Liver (tissue), 3 donors: ENCODE results near the gene GRIP1.

Experiments
- CTCF ChIP-seq: fragments of 150-350 bp; IDR thresholded peaks from 2 replicates; pipeline ENCODE4 v1.5.1; 2017; ENCODE audit warnings: improper control_type of control experiment, low read depth, low read length; ENCODE audit not compliant: missing input control
- GABPA ChIP-seq, 2 donors: IDR thresholded peaks in 1 of 2; conservative IDR thresholded peaks in 1 of 2; 2 replicates each; pipeline ENCODE4 v1.6.1; 2016; ENCODE audit warnings: antibody characterized with exemption in 2 of 2, mild to moderate bottlenecking in 1 of 2, moderate library complexity in 1 of 2
- REST ChIP-seq: IDR thresholded peaks from 2 replicates; pipeline ENCODE4 v1.6.1; 2016; ENCODE audit warnings: antibody characterized with exemption, mild to moderate bottlenecking
- TAF1 ChIP-seq: conservative IDR thresholded peaks from 2 replicates; pipeline ENCODE4 v1.6.1; 2016; ENCODE audit warnings: antibody characterized with exemption, mild to moderate bottlenecking
- donor health status: healthy.
- donor health status: healthy.

GRCh38 chr12:66638666-66639065 lies 40.2 kb downstream of the GRIP1 start:
- no peak for TF ChIP-seq CTCF
- no peak for TF ChIP-seq REST
- no peak for TF ChIP-seq TAF1
- TF ChIP-seq GABPA (IDR thresholded peaks at IDR 0.05 in 1 of 2, conservative IDR thresholded peaks at IDR 0.05 in 1 of 2) = no peak
